HUDEP-2 (cell line): ENCODE data around the gene EXOC4.
A peak's percentile ranks its signal among the peaks of the same experiment; 100 is the strongest.

Experiments
- DNase-seq, 76 experiments: peaks; one replicate each; lab custom pipeline; 2025; ENCODE audit not compliant: unreplicated experiment in 76 of 76; lab: John Stamatoyannopoulos, UW

The EXOC4 gene

GRCh38 chr7:133941496-133941895 is 688.6 kb downstream of the EXOC4 start:
- no peak for DNase-seq

GRCh38 chr7:133945497-133945896 is 692.6 kb downstream of the EXOC4 start:
- DNase-seq = no peak

- peak in 26 of 76 experiments; percentile 1 to 42 (median 8) for DNase-seq
Measured at GRCh38 chr7:133947458-133948254, 694.8 kb downstream of the EXOC4 start.

GRCh38 chr7:133948588-133948987 is 695.7 kb downstream of the EXOC4 start:
- no peak for DNase-seq

- no peak for DNase-seq
Measured at GRCh38 chr7:133950855-133951254, 698.0 kb downstream of the EXOC4 start.

- no peak for DNase-seq
Measured at GRCh38 chr7:133955208-133955607, 702.3 kb downstream of the EXOC4 start.

- DNase-seq = no peak
Measured at GRCh38 chr7:133957845-133958244, 705.0 kb downstream of the EXOC4 start.

GRCh38 chr7:133958822-133959221 is 705.9 kb downstream of the EXOC4 start:
- DNase-seq = peak in 8 of 76 experiments; percentile 3 to 44 (median 16)

- no peak for DNase-seq
Measured at GRCh38 chr7:133959505-133959904, 706.6 kb downstream of the EXOC4 start.

- DNase-seq = no peak
Measured at GRCh38 chr7:133961724-133962123, 708.8 kb downstream of the EXOC4 start.

GRCh38 chr7:133962646-133963045 is 709.8 kb downstream of the EXOC4 start:
- no peak for DNase-seq

GRCh38 chr7:133963629-133964028 is 710.8 kb downstream of the EXOC4 start:
- no peak for DNase-seq

- no peak for DNase-seq
Measured at GRCh38 chr7:133971625-133972024, 718.7 kb downstream of the EXOC4 start.

GRCh38 chr7:133973710-133974109 is 720.8 kb downstream of the EXOC4 start:
- DNase-seq = no peak

GRCh38 chr7:133975130-133975529 is 722.3 kb downstream of the EXOC4 start:
- DNase-seq = no peak

GRCh38 chr7:133976140-133976539 is 723.3 kb downstream of the EXOC4 start:
- no peak for DNase-seq

GRCh38 chr7:133977409-133978274 is 724.8 kb downstream of the EXOC4 start:
- DNase-seq = no peak

GRCh38 chr7:133978502-133979295 is 725.8 kb downstream of the EXOC4 start:
- DNase-seq = no peak

GRCh38 chr7:133980804-133981203 is 727.9 kb downstream of the EXOC4 start:
- DNase-seq = peak in 2 of 76 experiments; percentile 6 to 9

- DNase-seq = no peak
Measured at GRCh38 chr7:133983685-133984419, 731.0 kb downstream of the EXOC4 start.
